HL-60 (cell line): ENCODE data around the gene TTLL11.

Source experiments
- DNase-seq, 2 experiments: peaks; one replicate each; pipeline ENCODE4 v3.0.0-alpha.2; 2010 to 2020; ENCODE audit warnings: low read depth in 1 of 2, low spot score in 1 of 2
- H3K27ac ChIP-seq: fragments of 250-450 bp; sonication (Bioruptor Pico); replicated peaks from 2 replicates; pipeline ENCODE4 v1.5.1; 2020; ENCODE audit warnings: mild to moderate bottlenecking, moderate library complexity
- H3K27me3 ChIP-seq: fragments of 250-450 bp; sonication (Bioruptor Pico); 2 replicates; pipeline ENCODE4 v1.5.1; 2021; ENCODE audit warnings: mild to moderate bottlenecking, moderate library complexity; ENCODE audit not compliant: insufficient read depth, poor library complexity, severe bottlenecking
- H3K4me3 ChIP-seq: replicated peaks from 2 replicates; pipeline ENCODE4 v1.5.1; 2011; ENCODE audit warnings: mild to moderate bottlenecking, control low read depth, low read length; ENCODE audit not compliant: insufficient read depth
- GABPA ChIP-seq: IDR thresholded peaks from 2 replicates; pipeline ENCODE4 v1.6.1; 2012; ENCODE audit warnings: low read depth
- POLR2AphosphoS5 ChIP-seq: IDR thresholded peaks from 2 replicates; pipeline ENCODE4 v1.6.1; 2012; ENCODE audit warnings: low read depth
- SPI1 ChIP-seq: IDR thresholded peaks from 2 replicates; pipeline ENCODE4 v1.6.1; 2012; ENCODE audit warnings: low read depth, mild to moderate bottlenecking, borderline replicate concordance
- TF ChIP-seq, protein P1 (sequence below): IDR thresholded peaks from 2 replicates; pipeline ENCODE4 v1.6.1; 2012; ENCODE audit warnings: low read depth; ENCODE audit not compliant: insufficient replicate concordance
- TF ChIP-seq, protein P2 (sequence below): IDR thresholded peaks from one replicate; pipeline ENCODE4 v1.5.1; 2011; ENCODE audit warnings: low read length, control low read depth, inconsistent platforms; ENCODE audit not compliant: insufficient read depth

Gene TTLL11

DNA sequence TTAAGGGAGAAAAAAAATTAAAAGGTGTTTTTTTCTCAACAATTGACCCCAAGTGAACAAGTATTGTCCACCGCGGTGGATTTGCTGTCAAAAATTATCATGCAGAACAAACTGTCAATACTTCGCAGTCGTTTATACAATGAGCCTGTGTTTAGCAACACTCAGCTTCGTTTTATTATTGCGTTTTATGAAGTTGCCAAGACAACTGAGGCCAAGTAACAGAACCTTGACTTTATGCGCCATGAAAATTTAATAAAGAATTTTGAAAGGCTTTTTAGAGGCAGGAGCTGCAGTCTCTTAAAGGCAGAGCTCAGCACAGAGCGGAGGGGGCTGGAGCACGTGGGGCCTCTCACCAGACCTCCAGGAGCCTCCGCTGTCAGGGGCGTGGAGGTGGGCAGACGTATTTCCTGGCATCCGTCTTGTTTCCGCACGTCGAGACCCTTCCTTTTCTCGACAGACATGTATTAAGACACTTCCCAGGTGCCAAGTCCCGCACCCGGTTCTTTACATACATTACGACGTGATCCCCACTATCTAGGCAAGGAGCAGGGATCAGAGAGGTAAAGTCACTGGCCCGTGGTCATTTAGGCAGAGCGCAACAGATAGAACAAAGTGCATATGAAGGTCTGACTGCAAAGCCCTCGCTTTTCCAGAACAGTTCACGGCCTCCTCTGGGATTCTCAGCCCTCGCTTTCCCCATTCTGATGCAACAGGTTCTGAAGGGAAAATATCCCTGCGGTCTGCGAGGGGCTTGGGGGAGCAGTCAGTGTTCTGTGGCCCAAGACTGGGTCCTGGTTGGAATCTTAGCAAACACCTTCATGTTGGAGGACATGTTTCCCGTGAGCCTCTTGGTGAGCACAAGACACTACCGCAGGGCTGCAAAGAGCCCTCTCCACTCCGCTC lies 277.3 kb downstream of the TTLL11 start:
- TF ChIP-seq POLR2AphosphoS5, result no peak
- Histone ChIP-seq H3K27ac (no peak overlapping the region), H3K27me3 (no peaks in the 10 kb centered on the region), H3K4me3 (no peak overlapping the region)
- no peak for DNase-seq

DNA sequence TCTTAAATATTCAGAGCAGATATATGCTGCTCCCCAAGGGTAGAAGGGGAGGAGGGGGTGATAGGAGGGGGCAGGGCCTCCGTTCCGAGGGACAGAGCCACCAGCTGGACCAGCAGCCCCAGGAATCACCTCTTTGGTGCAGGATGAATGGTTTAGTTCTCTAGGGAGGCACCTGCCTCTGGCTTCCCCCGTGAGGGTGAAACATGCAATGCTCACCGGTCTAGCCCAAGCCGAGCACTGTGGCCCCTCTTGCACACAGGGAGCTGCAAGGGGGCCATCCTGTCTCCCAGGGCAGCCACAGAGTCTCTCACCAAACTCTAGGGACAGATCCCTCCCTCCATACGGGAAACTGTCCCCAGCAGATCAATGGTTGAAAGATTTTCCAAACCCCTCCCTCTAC lies 278.0 kb downstream of the TTLL11 start:
- no peak overlapping the region for H3K27ac ChIP-seq

DNA sequence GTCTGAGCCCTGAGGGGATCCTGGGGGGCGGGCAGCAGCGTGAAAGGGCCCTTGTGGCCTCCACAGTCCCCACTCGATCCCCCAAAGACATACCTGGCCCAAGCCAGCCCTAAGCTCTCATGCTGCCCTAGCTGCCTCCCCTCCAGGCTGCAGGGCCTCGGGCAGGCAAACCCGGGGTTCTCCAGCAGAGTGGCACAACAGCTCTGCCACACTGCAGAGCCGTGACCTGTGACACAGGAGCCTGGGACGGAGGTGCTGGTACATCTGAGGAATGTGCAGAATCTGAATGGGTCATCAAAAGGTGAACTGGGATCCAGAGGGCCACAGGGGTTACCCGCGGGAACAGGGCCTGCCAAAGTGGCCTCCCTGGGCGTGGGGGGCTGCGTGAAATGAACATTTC lies 278.5 kb downstream of the TTLL11 start:
- no peak for DNase-seq
- Histone ChIP-seq H3K27me3 (no peaks in the 10 kb centered on the region), H3K4me3 (no peak overlapping the region), H3K27ac (no peak overlapping the region)
- TF ChIP-seq SPI1 (no peak), GABPA (no peak), POLR2AphosphoS5 (no peak)
- TF ChIP-seq, protein P1, sequence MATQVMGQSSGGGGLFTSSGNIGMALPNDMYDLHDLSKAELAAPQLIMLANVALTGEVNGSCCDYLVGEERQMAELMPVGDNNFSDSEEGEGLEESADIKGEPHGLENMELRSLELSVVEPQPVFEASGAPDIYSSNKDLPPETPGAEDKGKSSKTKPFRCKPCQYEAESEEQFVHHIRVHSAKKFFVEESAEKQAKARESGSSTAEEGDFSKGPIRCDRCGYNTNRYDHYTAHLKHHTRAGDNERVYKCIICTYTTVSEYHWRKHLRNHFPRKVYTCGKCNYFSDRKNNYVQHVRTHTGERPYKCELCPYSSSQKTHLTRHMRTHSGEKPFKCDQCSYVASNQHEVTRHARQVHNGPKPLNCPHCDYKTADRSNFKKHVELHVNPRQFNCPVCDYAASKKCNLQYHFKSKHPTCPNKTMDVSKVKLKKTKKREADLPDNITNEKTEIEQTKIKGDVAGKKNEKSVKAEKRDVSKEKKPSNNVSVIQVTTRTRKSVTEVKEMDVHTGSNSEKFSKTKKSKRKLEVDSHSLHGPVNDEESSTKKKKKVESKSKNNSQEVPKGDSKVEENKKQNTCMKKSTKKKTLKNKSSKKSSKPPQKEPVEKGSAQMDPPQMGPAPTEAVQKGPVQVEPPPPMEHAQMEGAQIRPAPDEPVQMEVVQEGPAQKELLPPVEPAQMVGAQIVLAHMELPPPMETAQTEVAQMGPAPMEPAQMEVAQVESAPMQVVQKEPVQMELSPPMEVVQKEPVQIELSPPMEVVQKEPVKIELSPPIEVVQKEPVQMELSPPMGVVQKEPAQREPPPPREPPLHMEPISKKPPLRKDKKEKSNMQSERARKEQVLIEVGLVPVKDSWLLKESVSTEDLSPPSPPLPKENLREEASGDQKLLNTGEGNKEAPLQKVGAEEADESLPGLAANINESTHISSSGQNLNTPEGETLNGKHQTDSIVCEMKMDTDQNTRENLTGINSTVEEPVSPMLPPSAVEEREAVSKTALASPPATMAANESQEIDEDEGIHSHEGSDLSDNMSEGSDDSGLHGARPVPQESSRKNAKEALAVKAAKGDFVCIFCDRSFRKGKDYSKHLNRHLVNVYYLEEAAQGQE, result no peak
- TF ChIP-seq, protein P2, sequence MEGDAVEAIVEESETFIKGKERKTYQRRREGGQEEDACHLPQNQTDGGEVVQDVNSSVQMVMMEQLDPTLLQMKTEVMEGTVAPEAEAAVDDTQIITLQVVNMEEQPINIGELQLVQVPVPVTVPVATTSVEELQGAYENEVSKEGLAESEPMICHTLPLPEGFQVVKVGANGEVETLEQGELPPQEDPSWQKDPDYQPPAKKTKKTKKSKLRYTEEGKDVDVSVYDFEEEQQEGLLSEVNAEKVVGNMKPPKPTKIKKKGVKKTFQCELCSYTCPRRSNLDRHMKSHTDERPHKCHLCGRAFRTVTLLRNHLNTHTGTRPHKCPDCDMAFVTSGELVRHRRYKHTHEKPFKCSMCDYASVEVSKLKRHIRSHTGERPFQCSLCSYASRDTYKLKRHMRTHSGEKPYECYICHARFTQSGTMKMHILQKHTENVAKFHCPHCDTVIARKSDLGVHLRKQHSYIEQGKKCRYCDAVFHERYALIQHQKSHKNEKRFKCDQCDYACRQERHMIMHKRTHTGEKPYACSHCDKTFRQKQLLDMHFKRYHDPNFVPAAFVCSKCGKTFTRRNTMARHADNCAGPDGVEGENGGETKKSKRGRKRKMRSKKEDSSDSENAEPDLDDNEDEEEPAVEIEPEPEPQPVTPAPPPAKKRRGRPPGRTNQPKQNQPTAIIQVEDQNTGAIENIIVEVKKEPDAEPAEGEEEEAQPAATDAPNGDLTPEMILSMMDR, result no peak

More for the DNA sequence above, 278.0 kb downstream of the TTLL11 start:
- TF ChIP-seq, protein P2, result no peak
- no peak for TF ChIP-seq SPI1
- TF ChIP-seq, protein P1, result no peak
- TF ChIP-seq GABPA, result no peak
- TF ChIP-seq POLR2AphosphoS5, result no peak
- DNase-seq, result no peak
- Histone ChIP-seq H3K4me3 (no peak overlapping the region), H3K27me3 (no peaks in the 10 kb centered on the region)

DNA sequence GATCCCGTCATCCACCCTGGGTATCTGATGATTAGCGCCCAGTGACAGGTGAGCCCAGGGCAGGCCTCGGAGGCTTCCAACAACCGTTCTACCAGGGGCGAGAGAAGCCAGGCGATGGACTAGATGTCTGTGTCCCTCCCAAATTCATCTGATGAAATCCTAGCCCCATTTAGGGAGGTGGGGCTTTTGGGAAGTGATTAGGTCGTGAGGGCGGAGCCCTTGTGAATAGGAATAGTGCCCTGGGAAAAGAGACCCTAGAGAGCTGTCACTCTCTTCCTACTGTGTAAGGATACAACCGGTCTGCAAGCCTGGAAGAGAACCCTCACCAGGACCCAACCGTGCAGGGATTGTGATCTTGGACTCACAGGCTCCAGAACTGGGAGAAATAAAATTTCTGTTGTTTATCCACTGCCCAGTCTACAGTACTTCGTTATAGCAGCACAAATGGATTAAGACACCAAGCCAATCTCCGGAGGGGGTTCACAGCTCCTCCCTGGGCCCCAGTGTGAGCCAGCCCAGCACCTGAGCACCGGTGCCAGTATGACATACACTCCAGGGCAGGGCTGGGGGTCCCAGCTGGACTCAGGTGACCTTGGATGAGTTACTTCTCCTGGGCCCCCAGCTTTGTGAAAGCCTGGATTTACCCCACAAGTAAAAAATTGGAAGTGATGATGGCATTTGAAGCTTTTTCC lies 279.4 kb downstream of the TTLL11 start:
- H3K27me3 ChIP-seq, result no peaks in the 10 kb centered on the region
- TF ChIP-seq SPI1, result no peak
- TF ChIP-seq GABPA, result no peak
- TF ChIP-seq, protein P2, result no peak
- TF ChIP-seq, protein P1, result no peak
- TF ChIP-seq POLR2AphosphoS5, result no peak
- DNase-seq, result no peak
- no peak overlapping the region for H3K27ac ChIP-seq
- no peak overlapping the region for H3K4me3 ChIP-seq
